Measurements from ENCODE around the gene FLYWCH2.
A peak's percentile ranks its signal among the peaks of the same experiment; 100 is the strongest.
"Not testable (repeated sequence)": the region's sequence is repeated elsewhere in the genome, so short reads cannot be mapped to it uniquely, and the experiment has no call there.

Gene FLYWCH2

DNA sequence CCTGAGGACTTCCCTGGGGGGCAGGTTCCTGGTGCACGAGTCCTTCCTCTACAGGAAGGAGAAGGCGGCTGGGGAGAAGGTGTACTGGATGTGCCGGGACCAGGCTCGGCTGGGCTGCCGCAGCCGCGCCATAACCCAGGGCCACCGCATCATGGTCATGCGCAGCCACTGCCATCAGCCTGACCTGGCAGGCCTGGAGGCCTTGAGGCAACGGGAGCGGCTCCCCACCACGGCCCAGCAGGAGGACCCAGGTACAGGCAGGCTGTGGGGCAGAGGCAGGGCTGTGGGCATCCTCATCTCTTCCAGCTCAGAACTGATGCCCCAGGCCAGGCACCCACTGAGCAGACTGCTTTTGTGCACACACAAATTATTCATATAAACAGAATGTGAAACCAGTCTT is 55.2 kb downstream of the FLYWCH2 start:
- no peak for DNase-seq (ENCODE audit: low spot score)

DNA sequence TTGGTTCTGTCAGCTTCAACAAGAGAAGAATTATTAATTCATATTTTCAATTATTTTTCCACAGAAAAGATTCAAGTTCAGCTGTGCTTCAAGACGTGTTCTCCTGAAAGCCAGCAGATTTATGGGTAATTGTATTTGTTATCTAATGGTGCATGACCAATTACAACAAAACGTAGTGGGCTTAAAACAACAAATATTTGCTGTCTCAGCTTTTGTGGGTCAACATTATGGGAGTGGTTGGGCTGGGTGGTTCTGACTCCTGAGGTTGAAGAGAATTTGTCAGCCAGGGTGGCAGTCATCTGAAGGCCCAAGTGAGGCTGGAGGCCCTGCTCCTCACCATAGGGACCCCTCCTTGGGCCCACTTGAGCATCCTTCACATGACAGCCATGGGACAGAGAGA is 57.0 kb downstream of the FLYWCH2 start:
- DNase-seq (ENCODE audit: low spot score), result no peak

DNA sequence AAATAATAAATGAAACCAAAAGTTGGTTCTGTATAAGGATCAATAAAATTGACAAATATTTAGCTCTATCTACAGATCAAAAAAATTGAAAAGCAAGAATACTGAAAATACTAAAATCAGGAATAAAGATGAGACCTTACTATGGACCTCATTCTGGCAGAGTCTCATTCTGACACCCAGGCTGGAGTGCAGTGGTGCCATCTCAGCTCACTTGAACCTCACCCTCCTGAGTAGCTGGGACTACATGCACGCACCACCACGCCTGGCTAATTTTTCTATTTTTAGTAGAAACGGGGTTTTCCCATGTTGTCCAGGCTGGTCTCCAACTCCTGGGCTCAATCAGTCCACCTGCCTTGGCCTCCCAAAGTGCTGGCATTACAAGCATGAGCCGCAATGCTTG is 59.0 kb downstream of the FLYWCH2 start:
- DNase-seq (ENCODE audit: low spot score), result peak; percentile 25

DNA sequence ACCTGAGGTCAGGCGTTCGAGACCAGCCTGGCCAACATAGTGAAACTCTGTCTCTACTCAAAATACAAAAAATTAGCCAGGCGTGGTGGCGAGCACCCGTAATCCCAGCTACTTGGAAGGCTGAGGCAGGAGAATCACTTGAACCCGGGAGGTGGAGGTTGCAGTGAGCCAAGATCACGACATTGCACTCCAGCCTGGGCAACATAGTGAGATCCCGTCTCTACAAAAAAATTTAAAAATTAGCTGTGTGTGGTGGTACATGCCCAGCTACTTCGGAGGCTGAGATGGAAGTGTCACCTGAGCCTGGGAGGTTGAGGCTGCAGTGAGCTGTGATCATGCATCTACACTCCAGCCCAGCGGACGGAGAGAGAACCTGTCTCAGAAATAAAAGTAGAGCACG is 60.7 kb downstream of the FLYWCH2 start:
- DNase-seq (ENCODE audit: low spot score), result not testable (repeated sequence)

DNA sequence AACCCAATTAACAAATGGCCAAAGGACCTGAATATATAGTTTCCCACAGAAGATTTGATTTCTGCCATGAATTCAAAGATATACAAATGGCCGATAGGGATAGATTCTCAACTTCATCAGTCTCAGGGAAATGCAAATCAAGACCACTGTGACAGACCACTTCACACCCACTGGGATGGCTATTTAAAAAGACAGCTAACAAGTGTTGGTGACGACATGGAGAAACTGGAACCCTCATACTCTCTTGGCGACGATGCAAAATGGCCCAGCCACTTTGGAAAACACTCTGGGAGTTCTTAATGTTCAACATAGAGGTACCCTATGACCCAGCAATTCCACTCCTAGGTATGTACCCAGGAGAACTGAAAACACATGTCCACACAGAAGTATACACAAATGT is 63.6 kb downstream of the FLYWCH2 start:
- no peak for DNase-seq (ENCODE audit: low spot score)
